ENCODE data around the gene CYP27B1. TPM values are rescaled to one million over a fixed set of nuclear protein-coding genes. Genes with fewer than 3 reads are reported as not detected.

The CYP27B1 gene
- total and polyA plus RNA-seq, 5 donors from 2014 or later: 0.14 to 0.26 TPM; not detected in 3

GRCh38 chr12:57762463-57762862 lies 4.4 kb downstream of the CYP27B1 start:
- Mint-ChIP-seq H3K9me3 (no peaks in the 10 kb centered on the region), H3K4me1 (peaks cover 5 to 49% (median 26%) of the 10 kb centered on the region in 4 donors), H3K4me3 (peak overlapping the region in 1 of 4 donors; percentile 51), H3K27me3 (peaks cover 29% of the 10 kb centered on the region), H3K27ac (no peak overlapping the region), H3K36me3 (peaks cover 11% of the 10 kb centered on the region)
- no peak for ATAC-seq (ENCODE audit: low read depth in 2 of 2)
- DNase-seq: no peak
- peaks cover 25% of the 10 kb centered on the region for H3K4me1 ChIP-seq (ENCODE audit: control insufficient read depth, insufficient read depth, low read length, poor library complexity, severe bottlenecking)
- H3K4me3 ChIP-seq (ENCODE audit: low read depth, low read length): no peak overlapping the region
- H3K36me3 ChIP-seq (ENCODE audit: control insufficient read depth, insufficient read depth, low read length): peaks cover 21% of the 10 kb centered on the region
- no peak overlapping the region for H3K27ac ChIP-seq (ENCODE audit: insufficient read depth, low read length, poor library complexity, severe bottlenecking)
- peaks cover 22% of the 10 kb centered on the region for H3K27me3 ChIP-seq (ENCODE audit: control insufficient read depth, insufficient read depth, low read length)
- H3K9me3 ChIP-seq (ENCODE audit: control insufficient read depth in 2 of 2, low read length in 2 of 2): no peaks in the 10 kb centered on the region

GRCh38 chr12:57761391-57761998 lies 5.4 kb downstream of the CYP27B1 start:
- Histone ChIP-seq H3K9me3 (ENCODE audit: control insufficient read depth in 2 of 2, low read length in 2 of 2) (no peaks in the 10 kb centered on the region), H3K27ac (ENCODE audit: insufficient read depth, low read length, poor library complexity, severe bottlenecking) (no peak overlapping the region), H3K27me3 (ENCODE audit: control insufficient read depth, insufficient read depth, low read length) (peaks cover 16% of the 10 kb centered on the region), H3K4me3 (ENCODE audit: low read depth, low read length) (no peak overlapping the region), H3K4me1 (ENCODE audit: control insufficient read depth, insufficient read depth, low read length, poor library complexity, severe bottlenecking) (peaks cover 29% of the 10 kb centered on the region), H3K36me3 (ENCODE audit: control insufficient read depth, insufficient read depth, low read length) (peaks cover 21% of the 10 kb centered on the region)
- peaks cover 24% of the 10 kb centered on the region for H3K27me3 Mint-ChIP-seq
- peaks cover 9 to 51% (median 29%) of the 10 kb centered on the region in 4 donors for H3K4me1 Mint-ChIP-seq
- DNase-seq (no peak), ATAC-seq (ENCODE audit: low read depth in 2 of 2) (no peak)
- peak overlapping the region in 1 of 4 donors; percentile 8 for H3K4me3 Mint-ChIP-seq
- H3K9me3 Mint-ChIP-seq: no peaks in the 10 kb centered on the region
- peaks cover 11% of the 10 kb centered on the region for H3K36me3 Mint-ChIP-seq
- H3K27ac Mint-ChIP-seq: no peak overlapping the region

- Histone ChIP-seq H3K27me3 (ENCODE audit: control insufficient read depth, insufficient read depth, low read length) (peaks cover 10% of the 10 kb centered on the region), H3K27ac (ENCODE audit: insufficient read depth, low read length, poor library complexity, severe bottlenecking) (no peak overlapping the region), H3K9me3 (ENCODE audit: control insufficient read depth in 2 of 2, low read length in 2 of 2) (no peaks in the 10 kb centered on the region), H3K4me3 (ENCODE audit: low read depth, low read length) (no peak overlapping the region), H3K36me3 (ENCODE audit: control insufficient read depth, insufficient read depth, low read length) (peaks cover 21% of the 10 kb centered on the region), H3K4me1 (ENCODE audit: control insufficient read depth, insufficient read depth, low read length, poor library complexity, severe bottlenecking) (peaks cover 27% of the 10 kb centered on the region)
- H3K4me1 Mint-ChIP-seq: peaks cover 10 to 48% (median 31%) of the 10 kb centered on the region in 4 donors
- DNase-seq (no peak), ATAC-seq (ENCODE audit: low read depth in 2 of 2) (no peak)
- H3K27ac Mint-ChIP-seq: peak overlapping the region in 1 of 3 donors; percentile 54
- peak overlapping the region in 1 of 4 donors; percentile 42 for H3K4me3 Mint-ChIP-seq
- peaks cover 20% of the 10 kb centered on the region for H3K27me3 Mint-ChIP-seq
- peaks cover 11% of the 10 kb centered on the region for H3K36me3 Mint-ChIP-seq
- H3K9me3 Mint-ChIP-seq: no peaks in the 10 kb centered on the region
Measured at GRCh38 chr12:57760347-57760982, 6.4 kb downstream of the CYP27B1 start.

GRCh38 chr12:57759360-57759980 lies 7.4 kb downstream of the CYP27B1 start:
- peak overlapping the region in 2 of 4 donors; percentile 52 to 73 for H3K4me3 Mint-ChIP-seq
- Histone ChIP-seq H3K9me3 (ENCODE audit: control insufficient read depth in 2 of 2, low read length in 2 of 2) (no peaks in the 10 kb centered on the region), H3K36me3 (ENCODE audit: control insufficient read depth, insufficient read depth, low read length) (peaks cover 21% of the 10 kb centered on the region), H3K4me1 (ENCODE audit: control insufficient read depth, insufficient read depth, low read length, poor library complexity, severe bottlenecking) (peaks cover 19% of the 10 kb centered on the region), H3K4me3 (ENCODE audit: low read depth, low read length) (no peak overlapping the region), H3K27ac (ENCODE audit: insufficient read depth, low read length, poor library complexity, severe bottlenecking) (no peak overlapping the region), H3K27me3 (ENCODE audit: control insufficient read depth, insufficient read depth, low read length) (peaks cover 10% of the 10 kb centered on the region)
- peak in 2 of 3 donors; percentile 50 to 72 for DNase-seq
- no peaks in the 10 kb centered on the region for H3K9me3 Mint-ChIP-seq
- peaks cover 10 to 41% (median 31%) of the 10 kb centered on the region in 4 donors for H3K4me1 Mint-ChIP-seq
- H3K27ac Mint-ChIP-seq: peak overlapping the region in 2 of 3 donors; percentile 9 to 26
- peaks cover 15% of the 10 kb centered on the region for H3K27me3 Mint-ChIP-seq
- H3K36me3 Mint-ChIP-seq: peaks cover 11% of the 10 kb centered on the region
- peak in 1 of 2 donors; percentile 22 for ATAC-seq (ENCODE audit: low read depth in 2 of 2)

GRCh38 chr12:57758552-57759359 lies 8.1 kb downstream of the CYP27B1 start:
- H3K36me3 Mint-ChIP-seq: peaks cover 11% of the 10 kb centered on the region
- peaks cover 7% of the 10 kb centered on the region for H3K27me3 ChIP-seq (ENCODE audit: control insufficient read depth, insufficient read depth, low read length)
- no peaks in the 10 kb centered on the region for H3K9me3 ChIP-seq (ENCODE audit: control insufficient read depth in 2 of 2, low read length in 2 of 2)
- peaks cover 12 to 41% (median 33%) of the 10 kb centered on the region in 4 donors for H3K4me1 Mint-ChIP-seq
- peak overlapping the region in 1 of 4 donors; percentile 76 for H3K4me3 Mint-ChIP-seq
- H3K27ac Mint-ChIP-seq: peak overlapping the region in 2 of 3 donors; percentile 30 to 80
- no peak for ATAC-seq (ENCODE audit: low read depth in 2 of 2)
- DNase-seq: no peak
- no peak overlapping the region for H3K4me3 ChIP-seq (ENCODE audit: low read depth, low read length)
- peaks cover 24% of the 10 kb centered on the region for H3K4me1 ChIP-seq (ENCODE audit: control insufficient read depth, insufficient read depth, low read length, poor library complexity, severe bottlenecking)
- peaks cover 21% of the 10 kb centered on the region for H3K36me3 ChIP-seq (ENCODE audit: control insufficient read depth, insufficient read depth, low read length)
- peaks cover 9% of the 10 kb centered on the region for H3K27me3 Mint-ChIP-seq
- H3K27ac ChIP-seq (ENCODE audit: insufficient read depth, low read length, poor library complexity, severe bottlenecking): no peak overlapping the region
- no peaks in the 10 kb centered on the region for H3K9me3 Mint-ChIP-seq

GRCh38 chr12:57757771-57758170 lies 9.1 kb downstream of the CYP27B1 start:
- Mint-ChIP-seq H3K4me3 (peak overlapping the region in 2 of 4 donors; percentile 73 to 76), H3K27me3 (peaks cover 4% of the 10 kb centered on the region), H3K4me1 (peaks cover 20 to 50% (median 40%) of the 10 kb centered on the region in 4 donors), H3K9me3 (no peaks in the 10 kb centered on the region), H3K36me3 (peaks cover 11% of the 10 kb centered on the region), H3K27ac (no peak overlapping the region)
- Histone ChIP-seq H3K9me3 (ENCODE audit: control insufficient read depth in 2 of 2, low read length in 2 of 2) (no peaks in the 10 kb centered on the region), H3K27ac (ENCODE audit: insufficient read depth, low read length, poor library complexity, severe bottlenecking) (no peak overlapping the region), H3K27me3 (ENCODE audit: control insufficient read depth, insufficient read depth, low read length) (no peaks in the 10 kb centered on the region), H3K4me1 (ENCODE audit: control insufficient read depth, insufficient read depth, low read length, poor library complexity, severe bottlenecking) (peaks cover 33% of the 10 kb centered on the region), H3K36me3 (ENCODE audit: control insufficient read depth, insufficient read depth, low read length) (peaks cover 21% of the 10 kb centered on the region), H3K4me3 (ENCODE audit: low read depth, low read length) (no peak overlapping the region)
- ATAC-seq (ENCODE audit: low read depth in 2 of 2) (no peak), DNase-seq (no peak)

Data from CD4-positive, CD25-positive, alpha-beta regulatory T cell (primary cell).